Esophagus muscularis mucosa (tissue), 4 donors: ENCODE measurements around the gene CCDC61.

ENCODE experiments used
- EP300 ChIP-seq: sonication (generic); formaldehyde crosslinking; IDR thresholded peaks from one replicate; pipeline ENCODE4 v1.6.1; 2017; ENCODE audit warnings: antibody characterized with exemption
- POLR2A ChIP-seq: fragments of 450-650 bp; IDR thresholded peaks from one replicate; pipeline ENCODE4 v1.6.1; 2017; ENCODE audit warnings: antibody characterized with exemption, moderate library complexity, mild to moderate bottlenecking, low read depth
- POLR2AphosphoS5 ChIP-seq, 2 donors: sonication (generic); formaldehyde crosslinking; IDR thresholded peaks; one replicate each; pipeline ENCODE4 v1.6.1; 2017; ENCODE audit warnings: antibody characterized with exemption in 2 of 2
- TF ChIP-seq, protein P1 (sequence below), 3 experiments: fragments of 200-600 bp in 2 of 3; fragments of 450-650 bp in 1 of 3; sonication (generic) in 2 of 3; IDR thresholded peaks; one replicate each; pipeline ENCODE4 v1.5.1; 2017 to 2019; ENCODE audit warnings: antibody characterized with exemption in 3 of 3, mild to moderate bottlenecking in 2 of 3, moderate library complexity in 1 of 3

DNA sequence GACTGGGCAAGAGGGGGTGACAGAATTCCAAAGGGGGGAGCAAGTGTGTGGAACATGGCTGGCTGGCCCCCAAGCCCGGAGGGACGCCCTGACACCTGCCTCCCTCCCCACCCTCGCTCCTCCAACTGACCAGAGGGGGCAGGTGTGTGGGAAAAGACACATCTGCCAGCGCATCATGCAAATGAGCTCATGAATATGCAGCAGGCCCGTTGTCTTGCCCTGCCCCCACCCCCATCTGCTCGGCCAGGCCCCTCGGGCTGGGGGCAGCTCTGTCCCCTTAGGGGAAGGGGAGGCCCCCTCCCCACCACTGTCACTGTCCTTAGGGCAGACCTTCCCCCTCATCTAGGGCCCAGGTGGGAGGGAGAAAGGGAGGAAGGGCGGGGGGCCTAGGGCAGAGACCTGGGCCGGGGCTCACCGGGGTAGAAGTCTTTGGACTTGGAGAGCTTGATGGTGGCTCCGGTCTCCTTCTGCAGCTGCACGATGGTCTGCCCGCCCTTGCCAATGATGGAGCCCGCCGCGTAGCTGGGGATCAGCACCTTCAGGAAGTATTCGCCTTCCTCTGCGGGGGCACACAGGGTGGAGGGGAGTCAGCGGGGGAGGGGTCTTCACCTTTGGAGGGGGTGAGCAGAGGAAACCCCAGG, 34.6 kb upstream of the CCDC61 start:
- TF ChIP-seq, protein P1, sequence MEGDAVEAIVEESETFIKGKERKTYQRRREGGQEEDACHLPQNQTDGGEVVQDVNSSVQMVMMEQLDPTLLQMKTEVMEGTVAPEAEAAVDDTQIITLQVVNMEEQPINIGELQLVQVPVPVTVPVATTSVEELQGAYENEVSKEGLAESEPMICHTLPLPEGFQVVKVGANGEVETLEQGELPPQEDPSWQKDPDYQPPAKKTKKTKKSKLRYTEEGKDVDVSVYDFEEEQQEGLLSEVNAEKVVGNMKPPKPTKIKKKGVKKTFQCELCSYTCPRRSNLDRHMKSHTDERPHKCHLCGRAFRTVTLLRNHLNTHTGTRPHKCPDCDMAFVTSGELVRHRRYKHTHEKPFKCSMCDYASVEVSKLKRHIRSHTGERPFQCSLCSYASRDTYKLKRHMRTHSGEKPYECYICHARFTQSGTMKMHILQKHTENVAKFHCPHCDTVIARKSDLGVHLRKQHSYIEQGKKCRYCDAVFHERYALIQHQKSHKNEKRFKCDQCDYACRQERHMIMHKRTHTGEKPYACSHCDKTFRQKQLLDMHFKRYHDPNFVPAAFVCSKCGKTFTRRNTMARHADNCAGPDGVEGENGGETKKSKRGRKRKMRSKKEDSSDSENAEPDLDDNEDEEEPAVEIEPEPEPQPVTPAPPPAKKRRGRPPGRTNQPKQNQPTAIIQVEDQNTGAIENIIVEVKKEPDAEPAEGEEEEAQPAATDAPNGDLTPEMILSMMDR (IDR thresholded peaks at IDR 0.05) = no peak
- no peak for TF ChIP-seq POLR2AphosphoS5 (IDR thresholded peaks at IDR 0.05)
- no peak for TF ChIP-seq EP300
- no peak for TF ChIP-seq POLR2A
